Effector memory CD4-positive, alpha-beta T cell (primary cell): ENCODE data around the gene PTPRN2.
A peak's percentile ranks its signal among the peaks of the same experiment; 100 is the strongest.

ENCODE experiments used
- DNase-seq, 3 donors: peaks; one replicate each; pipeline ENCODE4 v3.0.0-alpha.2; 2020
- H3K27ac ChIP-seq: 2 replicates; pipeline ENCODE4 v1.7.0; 2013; ENCODE audit warnings: mild to moderate bottlenecking, low read length, moderate library complexity; ENCODE audit not compliant: insufficient read depth, poor library complexity, severe bottlenecking
- H3K27me3 ChIP-seq: replicated peaks from 2 replicates; pipeline ENCODE4 v1.7.0; 2013; ENCODE audit warnings: mild to moderate bottlenecking, low read length; ENCODE audit not compliant: insufficient read depth, control insufficient read depth, poor library complexity, severe bottlenecking
- H3K36me3 ChIP-seq: 2 replicates; pipeline ENCODE4 v1.7.0; 2013; ENCODE audit warnings: mild to moderate bottlenecking, low read length, moderate library complexity; ENCODE audit not compliant: control insufficient read depth, insufficient read depth
- H3K4me1 ChIP-seq: 2 replicates; pipeline ENCODE4 v1.7.0; 2013; ENCODE audit warnings: low read length, mild to moderate bottlenecking; ENCODE audit not compliant: control insufficient read depth, insufficient read depth, poor library complexity, severe bottlenecking
- H3K4me3 ChIP-seq: 2 replicates; pipeline ENCODE4 v1.7.0; 2013; ENCODE audit warnings: low read length, low read depth, mild to moderate bottlenecking; ENCODE audit not compliant: insufficient read depth, poor library complexity, severe bottlenecking
- H3K9me3 ChIP-seq: 2 replicates; pipeline ENCODE4 v1.7.0; 2013; ENCODE audit warnings: mild to moderate bottlenecking, low read length, moderate library complexity; ENCODE audit not compliant: control insufficient read depth

Gene PTPRN2

GRCh38 chr7:158589653-158590052, 2.0 kb upstream of the PTPRN2 start:
- Histone ChIP-seq H3K4me3 (no peak overlapping the region), H3K36me3 (no peaks in the 10 kb centered on the region), H3K27ac (no peak overlapping the region), H3K9me3 (no peaks in the 10 kb centered on the region), H3K27me3 (peaks cover 22% of the 10 kb centered on the region), H3K4me1 (peaks cover 10% of the 10 kb centered on the region)
- no peak for DNase-seq

GRCh38 chr7:158588878-158589442, 1.3 kb upstream of the PTPRN2 start:
- Histone ChIP-seq H3K36me3 (no peaks in the 10 kb centered on the region), H3K27me3 (peaks cover 24% of the 10 kb centered on the region), H3K4me1 (peaks cover 10% of the 10 kb centered on the region), H3K27ac (no peak overlapping the region), H3K9me3 (no peaks in the 10 kb centered on the region), H3K4me3 (no peak overlapping the region)
- DNase-seq: no peak

GRCh38 chr7:158588085-158588877, 658 bp upstream of the PTPRN2 start:
- Histone ChIP-seq H3K27me3 (peaks cover 29% of the 10 kb centered on the region), H3K36me3 (no peaks in the 10 kb centered on the region), H3K27ac (no peak overlapping the region), H3K9me3 (no peaks in the 10 kb centered on the region), H3K4me3 (peak overlapping the region; percentile 13), H3K4me1 (peaks cover 10% of the 10 kb centered on the region)
- no peak for DNase-seq

- Histone ChIP-seq H3K4me1 (peaks cover 10% of the 10 kb centered on the region), H3K4me3 (no peak overlapping the region), H3K9me3 (no peaks in the 10 kb centered on the region), H3K36me3 (no peaks in the 10 kb centered on the region), H3K27ac (no peak overlapping the region), H3K27me3 (peaks cover 33% of the 10 kb centered on the region)
- no peak for DNase-seq
Measured at GRCh38 chr7:158586499-158587161, 993 bp downstream of the PTPRN2 start.

- DNase-seq: no peak
- Histone ChIP-seq H3K4me1 (peaks cover 10% of the 10 kb centered on the region), H3K9me3 (no peaks in the 10 kb centered on the region), H3K4me3 (no peak overlapping the region), H3K27ac (no peak overlapping the region), H3K27me3 (peaks cover 33% of the 10 kb centered on the region), H3K36me3 (no peaks in the 10 kb centered on the region)
Measured at GRCh38 chr7:158585721-158586498, 1.7 kb downstream of the PTPRN2 start.

GRCh38 chr7:158584407-158584806, 3.2 kb downstream of the PTPRN2 start:
- no peak overlapping the region for H3K4me3 ChIP-seq
- H3K27me3 ChIP-seq: peaks cover 33% of the 10 kb centered on the region
- no peak for DNase-seq
- no peak overlapping the region for H3K27ac ChIP-seq
- peaks cover 10% of the 10 kb centered on the region for H3K4me1 ChIP-seq
- H3K36me3 ChIP-seq: no peaks in the 10 kb centered on the region
- no peaks in the 10 kb centered on the region for H3K9me3 ChIP-seq

GRCh38 chr7:158583810-158584209, 3.8 kb downstream of the PTPRN2 start:
- Histone ChIP-seq H3K9me3 (no peaks in the 10 kb centered on the region), H3K4me3 (no peak overlapping the region), H3K27me3 (peaks cover 33% of the 10 kb centered on the region), H3K4me1 (peaks cover 10% of the 10 kb centered on the region), H3K27ac (no peak overlapping the region), H3K36me3 (no peaks in the 10 kb centered on the region)
- DNase-seq: no peak

- Histone ChIP-seq H3K27ac (no peak overlapping the region), H3K9me3 (no peaks in the 10 kb centered on the region), H3K4me3 (no peak overlapping the region), H3K36me3 (no peaks in the 10 kb centered on the region), H3K4me1 (peaks cover 10% of the 10 kb centered on the region), H3K27me3 (peaks cover 33% of the 10 kb centered on the region)
- DNase-seq: no peak
Measured at GRCh38 chr7:158583143-158583542, 4.5 kb downstream of the PTPRN2 start.

- no peak for DNase-seq
- Histone ChIP-seq H3K4me1 (peaks cover 10% of the 10 kb centered on the region), H3K36me3 (no peaks in the 10 kb centered on the region), H3K27me3 (peaks cover 33% of the 10 kb centered on the region), H3K4me3 (no peak overlapping the region), H3K27ac (no peak overlapping the region), H3K9me3 (no peaks in the 10 kb centered on the region)
Measured at GRCh38 chr7:158582089-158582456, 5.5 kb downstream of the PTPRN2 start.
